ENCODE results near the gene PRRT3.

PRRT3 gene

GRCh38 chr3:9913601-9914000 is 38.6 kb downstream of the PRRT3 start:
- TF ChIP-seq CTCF (IDR thresholded peaks at IDR 0.05; ENCODE audit: extremely low read depth, missing control alignments): no peak
- DNase-seq (ENCODE audit: low spot score): no peak

DNA sequence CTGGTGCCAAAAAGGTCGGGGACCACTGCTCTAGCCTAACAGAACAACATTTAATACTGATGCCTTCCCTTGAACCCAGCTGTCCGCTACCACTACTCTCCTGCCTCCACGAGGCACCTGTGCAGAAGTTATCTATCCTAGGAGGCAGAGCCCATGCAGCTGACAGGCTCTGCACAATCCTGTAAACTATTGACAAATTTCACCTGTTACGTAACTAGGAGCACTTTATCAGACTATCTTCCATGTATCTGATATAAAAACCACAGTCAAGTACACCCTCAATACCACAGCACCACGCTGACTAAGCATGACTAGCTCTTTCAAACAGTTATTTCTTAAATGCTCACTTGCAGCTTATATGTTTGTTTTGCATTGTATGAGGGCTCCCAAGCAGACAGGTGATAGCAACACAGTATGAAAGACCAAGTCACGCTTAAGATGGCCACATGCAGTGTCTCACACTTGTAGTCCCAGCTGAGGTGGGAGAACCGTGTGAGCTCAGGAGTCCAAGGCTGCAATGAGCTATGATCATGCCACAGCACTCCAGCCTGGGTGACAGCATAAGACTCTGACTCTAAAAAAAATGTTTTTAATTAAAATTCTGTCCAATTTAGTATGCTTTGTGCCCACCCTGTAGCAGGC is 39.8 kb downstream of the PRRT3 start:
- no peak for DNase-seq (ENCODE audit: low spot score)
- TF ChIP-seq CTCF (IDR thresholded peaks at IDR 0.05; ENCODE audit: extremely low read depth, missing control alignments): no peak

- TF ChIP-seq CTCF (IDR thresholded peaks at IDR 0.05; ENCODE audit: extremely low read depth, missing control alignments): no peak
- DNase-seq (ENCODE audit: low spot score): no peak
These were observed 40.3 kb downstream of the PRRT3 start for GRCh38 chr3:9911863-9912262.

DNA sequence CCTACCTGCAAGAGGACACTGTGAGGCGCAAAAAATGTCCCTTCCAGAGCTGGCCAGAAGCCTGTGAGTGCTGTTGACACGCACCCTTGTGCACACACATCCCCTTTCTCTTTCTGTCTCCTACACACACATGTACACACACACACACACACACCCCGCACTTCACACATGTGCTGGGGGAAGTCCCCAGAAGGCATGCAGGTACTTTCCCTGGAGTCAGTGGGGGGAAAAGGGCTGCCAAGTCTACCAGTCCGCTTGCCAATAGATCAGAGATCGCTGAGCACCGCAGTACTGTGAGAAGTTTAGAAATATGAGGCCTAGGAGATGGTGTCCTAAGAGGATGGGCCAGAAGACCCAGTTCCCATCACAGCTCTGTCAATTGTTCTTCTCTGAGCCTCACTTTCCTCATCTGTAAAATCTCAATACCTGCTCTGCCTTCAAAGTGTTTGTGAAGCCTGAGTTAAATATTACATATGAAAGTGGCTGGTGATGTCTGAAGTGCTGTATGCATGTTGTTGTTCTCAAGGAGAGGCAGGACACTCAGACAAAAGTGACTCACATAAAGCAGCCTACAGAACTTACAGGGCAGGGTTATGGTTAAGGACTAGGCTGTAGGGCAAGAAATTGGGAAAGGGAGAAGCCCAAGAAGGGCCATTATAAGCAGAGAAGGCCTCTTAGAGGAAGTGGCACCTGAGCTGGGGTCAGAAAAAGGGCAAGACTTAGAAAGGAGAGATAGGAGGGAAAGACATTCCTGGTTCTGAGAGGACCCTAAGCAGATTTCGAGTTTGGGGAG is 42.8 kb downstream of the PRRT3 start:
- TF ChIP-seq CTCF (IDR thresholded peaks at IDR 0.05; ENCODE audit: extremely low read depth, missing control alignments): no peak
- no peak for DNase-seq (ENCODE audit: low spot score)

- DNase-seq (ENCODE audit: low spot score): no peak
These were observed 43.9 kb downstream of the PRRT3 start for GRCh38 chr3:9908286-9908685.

DNA sequence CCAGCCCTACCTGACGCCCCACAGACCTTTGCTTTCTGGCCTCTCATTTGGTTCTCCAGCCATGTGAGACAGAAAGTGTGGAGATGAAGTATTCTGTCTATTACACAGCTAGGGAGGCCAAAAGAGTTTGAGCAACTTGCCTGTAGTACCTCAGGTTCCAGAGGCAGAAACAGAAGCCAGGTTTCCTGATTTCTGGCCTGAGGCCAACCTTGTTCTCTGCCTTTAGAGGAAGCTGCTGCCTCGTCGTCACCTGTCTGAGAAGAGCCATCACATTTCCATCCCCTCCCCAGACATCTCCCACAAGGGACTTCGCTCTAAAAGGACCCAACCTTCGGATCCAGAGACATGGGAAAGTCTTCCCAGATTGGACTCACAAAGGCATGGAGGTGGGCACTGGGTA is 45.7 kb downstream of the PRRT3 start:
- no peak for DNase-seq (ENCODE audit: low spot score)
- no peak for TF ChIP-seq CTCF (IDR thresholded peaks at IDR 0.05; ENCODE audit: extremely low read depth, missing control alignments)

More at GRCh38 chr3:9908286-9908685, 43.9 kb downstream of the PRRT3 start:
- TF ChIP-seq CTCF (IDR thresholded peaks at IDR 0.05; ENCODE audit: extremely low read depth, missing control alignments): no peak

- no peak for DNase-seq (ENCODE audit: low spot score)
- TF ChIP-seq CTCF (IDR thresholded peaks at IDR 0.05; ENCODE audit: extremely low read depth, missing control alignments): no peak
These were observed 48.3 kb downstream of the PRRT3 start for GRCh38 chr3:9903904-9904303.
